AG08395 (cell line): ENCODE results near the gene KCND3.

Source experiments
- DNase-seq: peaks from one replicate; pipeline ENCODE4 v3.0.0; 2012; ENCODE audit warnings: mixed read lengths, low spot score

The KCND3 gene

DNA sequence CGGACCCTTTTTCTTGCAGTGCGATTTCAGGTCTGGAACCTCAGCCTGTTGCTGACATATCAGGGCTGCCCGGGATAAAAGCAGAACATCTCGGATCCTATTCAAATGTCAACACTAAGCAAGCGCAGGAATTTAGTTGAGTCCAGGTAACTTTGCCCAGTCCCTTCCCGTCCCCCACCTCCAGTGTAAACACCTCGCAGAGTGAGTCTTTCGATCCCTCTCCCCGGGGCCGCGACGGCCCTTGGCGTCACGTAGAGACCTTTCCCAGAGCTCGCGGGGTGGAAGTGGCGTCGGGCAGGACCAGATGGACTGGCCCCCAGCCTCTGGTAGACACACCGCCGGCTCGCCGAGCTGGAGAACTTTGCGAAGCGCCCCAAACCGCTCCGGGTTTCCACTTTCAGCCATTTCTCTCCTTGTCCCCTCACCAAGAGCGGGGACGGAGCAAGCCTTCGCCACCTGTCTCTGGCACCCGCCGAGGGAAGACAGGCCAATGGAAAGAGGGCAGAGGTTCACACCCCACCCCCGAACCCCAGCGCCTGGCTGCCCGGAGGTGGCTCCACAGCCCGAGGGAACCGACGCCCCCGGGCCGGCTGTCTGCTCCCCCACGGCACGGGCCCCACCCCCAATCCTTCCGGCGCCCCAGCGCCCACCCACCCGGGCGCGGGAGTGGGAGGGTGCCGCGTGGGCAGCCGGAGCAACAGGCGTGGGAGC is 570 bp downstream of the KCND3 start:
- no peak for DNase-seq

GRCh38 chr1:111988377-111988742 is 1.1 kb downstream of the KCND3 start:
- no peak for DNase-seq

DNA sequence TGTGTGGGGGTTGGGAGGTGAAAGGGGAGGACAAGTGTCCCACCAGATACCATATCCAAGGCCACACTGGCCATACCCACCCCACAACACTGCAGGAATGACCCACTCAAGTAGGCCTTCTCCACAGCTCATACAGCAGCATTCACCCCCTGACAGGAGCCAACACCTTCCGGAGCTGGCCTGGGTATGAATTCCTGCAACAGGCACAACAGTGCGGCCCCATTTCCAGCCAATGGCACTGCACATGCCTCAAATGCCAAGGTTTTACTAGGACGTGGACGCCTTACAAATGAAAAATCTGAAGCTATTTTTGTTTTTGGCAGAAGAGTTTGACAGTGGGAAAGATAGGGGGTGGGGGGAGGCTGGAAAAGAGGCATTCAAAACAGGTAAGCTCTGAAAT is 2.0 kb downstream of the KCND3 start:
- DNase-seq: no peak

- no peak for DNase-seq
Observed at GRCh38 chr1:111983500-111983899, 6.0 kb downstream of the KCND3 start.

DNA sequence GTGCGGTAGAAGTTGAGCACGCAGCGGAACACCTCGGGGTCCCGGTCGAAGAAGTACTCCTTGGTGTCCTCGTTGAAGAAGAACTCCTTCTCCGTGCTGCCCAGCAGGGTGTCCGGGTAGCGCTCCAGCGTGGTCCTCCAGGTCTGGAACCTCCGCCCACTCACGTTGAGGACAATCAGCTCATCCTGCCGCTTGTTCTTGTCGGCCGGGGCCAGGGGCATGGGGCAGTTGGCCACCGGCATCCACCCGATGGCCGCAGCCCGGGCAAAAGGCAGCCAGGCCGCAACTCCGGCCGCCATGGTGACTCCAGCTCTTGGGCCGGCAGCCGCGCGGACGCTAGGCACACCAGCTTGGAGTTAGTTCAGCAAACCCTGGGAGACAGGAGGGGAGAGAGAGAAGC is 7.0 kb downstream of the KCND3 start:
- no peak for DNase-seq

- no peak for DNase-seq
Observed at GRCh38 chr1:111981871-111982270, 7.6 kb downstream of the KCND3 start.

- no peak for DNase-seq
Observed at GRCh38 chr1:111981090-111981489, 8.4 kb downstream of the KCND3 start.

DNA sequence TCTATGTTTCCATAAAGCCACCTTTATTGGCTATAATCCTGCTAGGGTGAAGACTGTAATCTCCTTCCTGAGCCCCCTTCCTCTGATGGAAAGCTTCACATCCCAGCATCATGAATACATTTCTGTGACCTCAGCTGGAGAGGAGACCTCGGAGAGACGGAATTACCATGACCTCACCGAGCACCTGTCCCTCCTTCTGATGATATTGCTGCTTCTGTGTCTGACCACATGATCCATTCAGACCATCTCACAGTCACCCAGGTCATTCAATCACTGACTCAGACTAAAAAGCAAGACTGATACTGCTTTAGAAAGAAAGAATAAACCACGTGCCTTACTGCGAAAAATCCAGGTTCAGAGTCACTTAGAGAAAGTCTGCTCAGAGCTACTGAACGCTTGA is 8.8 kb downstream of the KCND3 start:
- no peak for DNase-seq

DNA sequence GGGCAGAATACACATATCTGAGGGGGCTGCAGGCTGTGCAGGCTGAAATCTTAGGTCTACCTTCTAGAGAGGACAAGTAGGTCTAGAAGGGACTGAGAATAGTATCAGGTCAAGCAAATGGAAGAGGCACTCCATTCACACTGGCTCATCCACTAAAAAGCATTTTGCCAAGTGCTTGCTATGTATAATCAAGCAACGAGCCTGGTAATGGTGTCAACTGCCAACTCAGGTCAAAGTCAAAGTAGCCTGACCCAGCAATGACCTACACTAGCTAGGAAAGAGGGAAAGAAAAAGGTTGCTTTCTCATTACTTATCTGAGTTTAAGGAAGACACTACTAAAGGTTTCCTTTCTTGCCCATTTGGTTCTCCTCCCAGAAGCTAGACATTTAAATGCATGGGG is 10.8 kb downstream of the KCND3 start:
- DNase-seq: no peak

GRCh38 chr1:111977378-111977777 is 12.1 kb downstream of the KCND3 start:
- DNase-seq: no peak

DNA sequence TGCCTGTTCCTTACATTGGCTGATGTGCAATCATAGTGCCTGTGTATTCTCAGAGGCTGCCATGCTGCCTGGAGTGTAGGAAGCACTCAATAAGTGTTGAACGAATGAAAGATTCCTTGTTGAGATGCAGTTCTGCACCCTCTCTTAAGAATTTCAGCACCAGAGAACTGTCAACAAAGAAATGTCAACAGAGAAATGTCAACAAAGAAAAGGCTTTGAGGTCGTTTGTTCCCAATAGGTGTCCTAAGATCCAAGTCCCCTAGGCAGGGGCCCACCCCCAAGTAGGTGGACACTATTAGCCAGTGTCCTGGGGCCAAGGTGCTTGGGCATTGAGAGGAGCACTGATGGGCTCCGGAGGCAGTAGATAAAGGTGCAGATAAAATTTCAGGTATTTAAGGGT is 12.6 kb downstream of the KCND3 start:
- no peak for DNase-seq

GRCh38 chr1:111976332-111976731 is 13.1 kb downstream of the KCND3 start:
- DNase-seq: no peak

DNA sequence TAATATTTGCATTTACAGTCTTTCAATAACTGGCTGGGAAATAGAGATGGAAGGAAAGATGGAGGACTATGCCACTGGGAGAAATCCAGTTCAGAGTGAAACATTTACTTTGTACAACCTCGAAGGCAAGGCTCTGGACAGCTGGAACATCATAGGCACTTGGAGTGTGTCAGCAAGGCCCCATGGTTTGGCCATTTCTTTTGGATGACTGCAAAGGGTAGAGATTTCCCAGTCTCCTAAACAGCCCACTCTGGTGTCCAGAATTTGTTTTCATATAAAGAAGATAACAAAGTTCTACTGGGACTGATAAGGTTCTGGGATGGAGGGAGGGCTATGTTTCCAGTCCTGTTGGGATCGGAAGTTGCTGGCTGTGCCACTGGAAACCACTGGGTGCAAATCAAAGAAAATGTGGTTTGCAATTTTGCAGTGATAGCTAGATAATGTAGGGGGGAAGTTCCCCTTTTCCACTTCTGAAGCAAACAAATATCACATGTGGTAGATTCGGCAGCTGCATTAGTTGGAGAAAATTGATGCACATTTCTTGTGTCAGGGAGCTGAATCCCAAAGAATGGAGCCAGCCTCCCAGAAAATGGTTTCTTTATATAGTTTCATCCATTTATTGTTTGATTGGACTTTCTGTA is 16.2 kb downstream of the KCND3 start:
- no peak for DNase-seq

DNA sequence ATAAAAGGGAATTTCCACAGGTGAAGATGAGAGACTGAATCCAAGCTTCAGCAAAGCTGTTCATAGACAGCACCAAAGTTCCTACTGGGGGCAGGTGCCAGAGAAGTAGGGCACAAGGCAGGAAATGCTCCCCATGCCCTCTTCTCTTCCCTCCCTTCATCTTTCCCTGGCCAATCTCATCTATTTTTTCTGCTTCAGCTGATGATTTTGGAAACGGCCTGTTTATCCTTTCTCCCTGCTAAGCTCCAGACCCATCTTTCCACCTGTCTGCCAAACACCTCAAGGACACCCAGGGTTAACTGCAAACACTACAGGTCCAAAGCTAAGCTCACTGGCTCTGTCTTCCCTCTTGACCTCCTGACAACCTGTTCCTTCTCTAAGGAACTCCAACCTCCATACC is 18.1 kb downstream of the KCND3 start:
- DNase-seq: no peak

GRCh38 chr1:111968511-111968910 is 21.0 kb downstream of the KCND3 start:
- DNase-seq: no peak

GRCh38 chr1:111967886-111968285 is 21.6 kb downstream of the KCND3 start:
- DNase-seq: no peak

DNA sequence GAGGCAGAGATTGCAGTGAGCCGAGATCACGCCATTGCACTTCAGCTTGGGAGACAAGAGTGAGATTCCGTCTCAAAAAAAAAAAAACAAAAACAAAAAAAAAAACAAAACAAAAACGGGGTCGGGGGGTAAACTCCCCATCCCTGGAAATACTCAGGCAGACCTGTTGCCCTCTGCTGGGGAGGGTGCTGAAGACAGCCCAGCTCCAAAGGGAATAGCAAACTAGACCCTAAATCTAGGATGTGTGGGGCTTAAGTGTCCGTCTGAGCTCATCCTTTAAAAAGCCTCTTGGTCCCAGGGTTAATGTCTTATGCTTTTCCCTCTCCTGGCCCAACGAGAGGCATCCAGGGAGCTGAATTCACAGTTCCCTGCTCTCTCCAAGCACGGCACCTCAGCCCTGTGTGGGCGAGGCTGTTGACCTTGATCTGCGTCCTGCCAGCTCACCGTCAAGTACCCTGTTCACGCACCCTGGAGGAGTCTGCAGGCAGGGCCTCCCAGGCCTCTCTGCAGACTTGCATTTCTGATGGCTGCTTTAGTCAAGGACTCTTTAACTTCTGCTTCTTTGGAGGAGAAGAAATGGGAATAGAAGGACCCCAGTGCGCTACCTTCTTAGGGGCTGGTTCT is 22.3 kb downstream of the KCND3 start:
- DNase-seq: no peak

- no peak for DNase-seq
Observed at GRCh38 chr1:111965781-111966443, 23.6 kb downstream of the KCND3 start.

DNA sequence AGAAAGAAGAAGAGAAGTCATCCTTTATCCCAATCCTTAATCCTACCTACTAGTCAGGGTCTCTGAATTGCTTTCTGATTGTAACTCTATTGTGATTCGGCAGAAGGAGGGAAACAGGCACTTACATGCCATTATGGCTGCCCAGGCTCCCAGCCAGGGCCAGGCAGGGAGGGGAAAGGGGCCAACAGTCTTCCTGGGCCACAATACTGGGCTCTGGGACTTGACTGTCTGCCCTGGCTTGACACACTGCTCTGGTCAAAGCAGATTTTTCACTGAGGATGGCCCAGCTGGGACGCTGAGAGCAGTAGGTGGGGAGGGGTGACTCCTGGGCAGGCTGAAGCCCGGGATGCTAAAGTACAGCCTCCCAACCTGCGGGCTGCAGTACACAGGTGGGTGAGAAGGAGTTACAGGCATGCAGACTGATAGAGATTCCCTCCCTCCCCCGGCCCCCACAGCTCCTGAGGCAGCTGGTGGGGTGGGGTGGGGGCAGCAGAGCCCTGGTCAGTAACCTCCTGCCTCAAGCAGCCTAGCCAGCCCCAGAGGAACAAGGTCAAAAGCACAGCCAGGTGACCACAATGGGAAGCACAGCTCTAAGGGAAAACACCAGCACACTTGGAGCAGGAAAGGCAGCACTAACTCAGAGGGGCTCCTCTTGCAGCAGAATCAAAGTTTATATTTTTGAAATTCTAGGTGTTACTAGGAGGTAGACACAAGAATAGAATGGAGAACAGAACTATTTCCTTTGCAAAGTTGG is 25.3 kb downstream of the KCND3 start:
- DNase-seq: no peak

DNA sequence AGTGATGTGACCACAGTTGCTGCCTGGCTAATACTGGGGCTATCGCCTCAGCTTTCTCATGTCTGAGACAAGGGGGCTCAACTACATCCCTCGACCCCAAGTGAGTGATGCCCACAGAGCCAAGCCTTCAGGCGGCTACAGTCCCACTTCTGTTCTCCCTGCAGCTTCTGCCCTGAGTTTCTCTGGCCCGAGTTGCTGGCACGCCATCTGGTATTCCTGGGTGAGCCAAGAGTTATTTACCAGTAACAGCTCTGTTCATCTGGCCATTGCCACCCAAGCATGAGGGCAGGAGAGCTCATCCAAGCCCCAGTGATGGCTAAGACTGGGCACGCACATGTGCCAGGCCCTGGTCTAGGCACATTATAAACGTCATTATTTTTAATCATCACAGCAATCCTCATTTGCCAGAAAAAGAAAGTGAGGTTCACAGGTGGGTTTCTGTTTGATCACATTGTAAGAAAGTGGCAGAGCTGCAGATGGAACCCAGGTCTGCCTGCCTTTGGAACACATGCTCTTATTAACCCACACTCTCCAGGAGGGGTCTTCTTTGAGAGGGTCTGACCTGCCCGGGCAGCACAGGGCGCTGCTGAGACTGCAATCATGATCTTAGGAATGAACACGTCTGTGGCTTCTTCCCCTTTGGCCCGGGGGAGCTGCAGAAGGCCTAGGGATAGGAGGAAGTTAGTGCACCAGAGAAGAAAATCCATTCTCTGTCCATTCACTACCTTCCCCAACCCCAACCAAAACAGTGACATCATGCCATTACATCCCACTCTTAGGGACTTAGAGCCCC is 27.5 kb downstream of the KCND3 start:
- DNase-seq: no peak

- DNase-seq: no peak
Observed at GRCh38 chr1:111961016-111961415, 28.5 kb downstream of the KCND3 start.

- DNase-seq: no peak
Observed at GRCh38 chr1:111959436-111959835, 30.0 kb downstream of the KCND3 start.
